AG04449 (cell line): ENCODE measurements around the gene CHI3L2.

Experiments
- CTCF ChIA-PET: fragments of 350-600 bp; formaldehyde crosslinking; extraction: SDS; loops from one replicate; lab custom pipeline; 2021; ENCODE audit warnings: antibody characterized with exemption; lab: Yijun Ruan, JAX
- POLR2A ChIA-PET: fragments of 400-600, 350-600 bp; formaldehyde crosslinking; extraction: SDS; loops from one replicate; lab custom pipeline; 2020; ENCODE audit warnings: antibody characterized with exemption, inconsistent platforms; lab: Yijun Ruan, JAX
- DNase-seq: peaks from one replicate; pipeline ENCODE4 v3.0.0-alpha.2; 2010; ENCODE audit warnings: low read depth, low spot score
- H3K4me3 ChIP-seq: 2 replicates; pipeline ENCODE4 v1.5.1; 2011; ENCODE audit warnings: low read depth, mild to moderate bottlenecking, control low read depth, low read length
- TF ChIP-seq, protein P1 (sequence below): IDR thresholded peaks from one replicate; pipeline ENCODE4 v1.5.1; 2011; ENCODE audit warnings: mild to moderate bottlenecking, moderate library complexity, low read length, control low read depth, inconsistent platforms; ENCODE audit not compliant: insufficient read depth; ENCODE audit errors: missing control alignments

The CHI3L2 gene

GRCh38 chr1:111199881-111200801 is 27.4 kb upstream of the CHI3L2 start, which contains the start of gene DENND2D:
Gene DENND2D (minus strand): TSS chr1:111200646. CDS start chr1:111200459, 187 bp downstream.
- ChIA-PET POLR2A (no interaction called here), CTCF (interaction anchor here (1.0 to 2.5 kb wide), 3 partner anchors 17 to 134 kb away, joined by 3 to 12 read pairs (median 7); no protein-coding TSS in a partner anchor)
- TF ChIP-seq, protein P1, sequence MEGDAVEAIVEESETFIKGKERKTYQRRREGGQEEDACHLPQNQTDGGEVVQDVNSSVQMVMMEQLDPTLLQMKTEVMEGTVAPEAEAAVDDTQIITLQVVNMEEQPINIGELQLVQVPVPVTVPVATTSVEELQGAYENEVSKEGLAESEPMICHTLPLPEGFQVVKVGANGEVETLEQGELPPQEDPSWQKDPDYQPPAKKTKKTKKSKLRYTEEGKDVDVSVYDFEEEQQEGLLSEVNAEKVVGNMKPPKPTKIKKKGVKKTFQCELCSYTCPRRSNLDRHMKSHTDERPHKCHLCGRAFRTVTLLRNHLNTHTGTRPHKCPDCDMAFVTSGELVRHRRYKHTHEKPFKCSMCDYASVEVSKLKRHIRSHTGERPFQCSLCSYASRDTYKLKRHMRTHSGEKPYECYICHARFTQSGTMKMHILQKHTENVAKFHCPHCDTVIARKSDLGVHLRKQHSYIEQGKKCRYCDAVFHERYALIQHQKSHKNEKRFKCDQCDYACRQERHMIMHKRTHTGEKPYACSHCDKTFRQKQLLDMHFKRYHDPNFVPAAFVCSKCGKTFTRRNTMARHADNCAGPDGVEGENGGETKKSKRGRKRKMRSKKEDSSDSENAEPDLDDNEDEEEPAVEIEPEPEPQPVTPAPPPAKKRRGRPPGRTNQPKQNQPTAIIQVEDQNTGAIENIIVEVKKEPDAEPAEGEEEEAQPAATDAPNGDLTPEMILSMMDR, result no peak
- no peak within 1 kb of the TSS for H3K4me3 ChIP-seq
- no peak for DNase-seq

DNA sequence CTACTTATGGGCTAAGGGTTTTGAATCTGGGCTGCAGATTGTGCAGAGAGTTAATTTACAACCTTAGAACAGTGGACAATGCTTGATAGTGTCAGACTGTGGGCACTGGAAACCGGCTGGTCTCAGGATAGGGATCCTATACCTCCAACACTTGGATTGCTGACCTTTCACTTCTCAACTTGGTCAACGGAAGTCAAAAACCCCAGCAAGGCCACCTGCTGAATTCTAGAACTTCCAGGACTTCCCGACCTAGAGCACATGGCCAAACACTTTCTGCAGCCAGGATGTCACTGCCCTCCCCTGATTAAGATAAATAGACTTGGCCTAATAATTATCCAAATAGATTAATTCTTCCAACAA is 26.7 kb upstream of the CHI3L2 start:
- ChIA-PET POLR2A (no interaction called here), CTCF (interaction anchor here (0.7 kb wide), 1 partner anchor 21 kb away, joined by 3 read pairs; no protein-coding TSS in a partner anchor)
- no peak overlapping the region for H3K4me3 ChIP-seq
- TF ChIP-seq, protein P1, result no peak
- DNase-seq, result no peak

- TF ChIP-seq, protein P1, result no peak
- H3K4me3 ChIP-seq, result no peak overlapping the region
- POLR2A ChIA-PET, result no interaction called here
- no peak for DNase-seq
- CTCF ChIA-PET, result interaction anchor here (0.7 to 1.1 kb wide), 3 partner anchors 14 to 20 kb away, joined by 3 read pairs; no protein-coding TSS in a partner anchor
Observed at GRCh38 chr1:111201275-111202090, 26.0 kb upstream of the CHI3L2 start.

GRCh38 chr1:111202366-111202706 is 25.2 kb upstream of the CHI3L2 start:
- no peak overlapping the region for H3K4me3 ChIP-seq
- DNase-seq, result no peak
- TF ChIP-seq, protein P1, result no peak
- ChIA-PET CTCF (interaction anchor here (0.9 to 1.1 kb wide), 2 partner anchors 15 to 16 kb away, joined by 3 read pairs; no protein-coding TSS in a partner anchor), POLR2A (no interaction called here)

DNA sequence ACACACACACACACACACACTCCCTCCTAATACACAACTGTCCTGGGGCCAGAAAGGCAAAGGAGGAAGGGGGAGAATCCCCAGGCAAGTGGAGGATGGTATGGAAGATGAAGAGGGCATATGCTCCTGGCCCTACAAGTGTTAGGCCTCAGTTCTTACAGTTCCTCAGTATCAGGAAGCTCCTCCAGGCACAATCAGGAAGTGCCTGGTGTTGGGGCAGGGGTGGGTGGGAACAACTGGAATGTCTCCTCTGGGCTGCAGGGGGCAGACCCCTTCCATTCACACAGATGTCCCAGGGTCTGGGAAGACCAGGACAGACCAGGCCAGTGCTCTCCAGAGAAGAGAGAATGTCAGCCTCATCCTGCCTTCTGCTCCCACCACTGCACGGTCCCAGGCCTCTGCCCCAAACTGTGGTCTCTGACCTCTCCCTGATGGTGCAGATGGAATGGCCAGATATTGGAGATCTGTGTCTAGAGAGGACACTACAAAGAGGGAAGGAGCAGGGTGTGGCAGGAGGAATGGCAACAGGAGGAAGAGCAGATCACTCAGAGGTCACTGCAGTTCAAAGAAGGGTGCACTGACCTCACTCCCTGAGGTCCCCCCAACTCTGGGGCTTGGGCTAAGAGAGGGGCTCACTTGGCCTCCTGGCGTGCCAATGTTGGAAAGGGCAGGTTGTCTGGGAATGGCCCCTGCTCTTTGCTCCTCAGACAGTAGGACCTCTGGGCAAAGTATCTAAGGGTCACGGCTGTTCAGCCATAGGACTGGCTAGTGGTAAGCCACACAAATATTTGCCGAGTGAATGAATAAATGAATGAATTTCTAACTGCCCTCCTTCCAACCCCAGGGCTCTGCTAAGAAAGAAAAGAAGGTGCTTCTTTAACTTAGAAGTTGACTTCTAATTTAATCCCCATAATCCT is 24.5 kb upstream of the CHI3L2 start:
- DNase-seq, result no peak
- TF ChIP-seq, protein P1, result no peak
- CTCF ChIA-PET, result interaction anchor here (0.9 to 1.0 kb wide), 2 partner anchors 15 to 20 kb away, joined by 3 to 5 read pairs; no protein-coding TSS in a partner anchor
- H3K4me3 ChIP-seq, result no peak overlapping the region; the same call in 1 of the 2 replicates
- POLR2A ChIA-PET, result no interaction called here
